K562 (cell line): Measurements from ENCODE around the gene KCNMB2. TPM values are rescaled to one million over a fixed set of nuclear protein-coding genes. Genes with fewer than 3 reads are reported as not detected.

Source experiments
- BRF2 ChIP-seq: IDR thresholded peaks from 3 replicates; pipeline ENCODE4 v1.6.1; 2011; ENCODE audit warnings: borderline replicate concordance, mild to moderate bottlenecking; ENCODE audit not compliant: insufficient read length, insufficient read depth
- E2F1 ChIP-seq: sonication (generic); formaldehyde crosslinking; IDR thresholded peaks from 2 replicates; pipeline ENCODE4 v1.8.1; 2023; ENCODE audit warnings: mild to moderate bottlenecking, missing genetic modification reagents, moderate library complexity
- GTF2B ChIP-seq: IDR thresholded peaks from 2 replicates; pipeline ENCODE4 v1.6.1; 2011; ENCODE audit not compliant: insufficient read length; ENCODE audit errors: extremely low read depth
- IRF9 ChIP-seq: fragments of 450-650 bp; IDR thresholded peaks from 2 replicates; pipeline ENCODE4 v1.6.1; 2016; ENCODE audit warnings: missing biosample characterization, missing genetic modification characterization
- KDM5B ChIP-seq: fragments of 200-600 bp; sonication (generic); IDR thresholded peaks from 2 replicates; pipeline ENCODE4 v1.6.1; 2012; ENCODE audit warnings: low read depth, mild to moderate bottlenecking, moderate library complexity, low read length, control low read depth, inconsistent platforms; ENCODE audit not compliant: insufficient replicate concordance
- MTF1 ChIP-seq: fragments of 250-450 bp; sonication (Bioruptor Pico); IDR thresholded peaks from 2 replicates; pipeline ENCODE4 v1.9.0; 2021; ENCODE audit warnings: moderate library complexity, mild to moderate bottlenecking, inconsistent platforms, borderline replicate concordance
- TAF9B ChIP-seq: fragments of 450-650 bp; IDR thresholded peaks from 2 replicates; pipeline ENCODE4 v1.6.1; 2018; ENCODE audit warnings: mild to moderate bottlenecking; ENCODE audit not compliant: partially characterized antibody
- ZNF253 ChIP-seq: fragments of 250-450 bp; sonication (Bioruptor Pico); conservative IDR thresholded peaks from 2 replicates; pipeline ENCODE4 v1.6.1; 2021; ENCODE audit warnings: mild to moderate bottlenecking
- ZNF785 ChIP-seq: fragments of 250-450 bp; sonication (Bioruptor Pico); IDR thresholded peaks from 2 replicates; pipeline ENCODE4 v1.4.0; 2020; ENCODE audit warnings: mild to moderate bottlenecking
- polyA plus RNA-seq, 8 experiments: library from polyadenylated mRNA; depleted of rRNA in 4 of 8; stranded (reverse) in 5 of 8; unstranded in 3 of 8; fragments of >200 nt; fragmentation: Nextera tagmentation in 2 of 8; fragmentation: Illumina TruSeq in 1 of 8; extraction: Ambion mirVana in 2 of 8; extraction: Trizol in 1 of 8; gene quantifications; 2 replicates each; pipeline versions ENCODE4 v1.2.1 to v1.2.3, GENCODE V29; 2011 to 2014; ENCODE audit warnings: inconsistent platforms in 1 of 8, missing spikeins in 1 of 8
- total RNA-seq, 7 experiments: library from RNA; depleted of rRNA in 6 of 7; stranded (reverse); fragments of >200 nt in 6 of 7; fragmentation: Illumina TruSeq in 2 of 7; extraction: Trizol in 2 of 7; gene quantifications; 2 replicates each; pipeline versions ENCODE4 v1.2.1 to v1.2.3, GENCODE V29; 2011 to 2021; ENCODE audit warnings: low replicate concordance in 1 of 7

Gene KCNMB2
- total and polyA plus RNA-seq, 9 of the 15 experiments (the other 6 are each of a cell fraction or from before 2014, with no cell fraction given): 0.04 to 0.15 TPM; not detected in 7

DNA sequence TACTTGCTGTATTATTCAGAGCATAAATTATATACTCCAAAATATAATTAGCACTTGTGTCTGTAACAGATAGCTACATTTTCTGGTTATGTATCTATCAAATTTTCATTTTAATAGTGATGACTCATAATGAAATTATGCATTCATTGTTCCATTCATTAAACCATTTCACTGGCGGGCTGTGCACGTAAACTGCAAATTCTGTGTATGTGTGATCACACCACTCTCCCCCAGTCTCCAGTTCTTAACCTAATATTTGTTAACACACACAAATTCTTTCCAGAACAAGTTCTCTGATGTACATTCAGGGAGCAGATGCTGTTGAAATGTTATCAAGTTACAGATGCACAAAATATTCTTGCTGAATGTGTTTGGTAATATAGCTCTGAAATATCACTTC lies 3.8 kb upstream of the KCNMB2 start (continued):
- TF ChIP-seq KDM5B (no peak), ZNF253 (CRISPR knock-in tag) (no peak), TAF9B (no peak), GTF2B (no peak), IRF9 (tag) (no peak), MTF1 (CRISPR knock-in tag) (no peak), BRF2 (no peak), ZNF785 (CRISPR knock-in tag) (no peak), E2F1 (no peak)
- TF ChIP-seq, all 486 proteins: peak for 0
